Endodermal cell (in vitro differentiated cells): ENCODE results near the gene NRG2. TPM values are rescaled to one million over a fixed set of nuclear protein-coding genes. Genes with fewer than 3 reads are reported as not detected.

Experiments
- DNase-seq: peaks from one replicate; pipeline ENCODE4 v3.0.0-alpha.2; 2017
- H3K27ac ChIP-seq: 2 replicates; pipeline ENCODE4 v1.5.1; 2013; ENCODE audit warnings: mild to moderate bottlenecking, low read depth, low read length, moderate library complexity
- H3K27me3 ChIP-seq: 2 replicates; pipeline ENCODE4 v1.6.1; 2013; ENCODE audit warnings: mild to moderate bottlenecking, low read length, moderate library complexity; ENCODE audit not compliant: insufficient read depth, control insufficient read depth, poor library complexity, severe bottlenecking
- H3K36me3 ChIP-seq: 2 replicates; pipeline ENCODE4 v1.7.0; 2013; ENCODE audit warnings: mild to moderate bottlenecking, low read length, moderate library complexity; ENCODE audit not compliant: control insufficient read depth, insufficient read depth
- H3K4me1 ChIP-seq: one replicate; pipeline ENCODE4 v1.7.0; 2013; ENCODE audit warnings: low read length; ENCODE audit not compliant: control insufficient read depth, insufficient read depth
- H3K4me3 ChIP-seq: 2 replicates; pipeline ENCODE4 v1.5.1; 2013; ENCODE audit warnings: mild to moderate bottlenecking, low read length, moderate library complexity
- H3K9ac ChIP-seq: 2 replicates; pipeline ENCODE4 v1.6.1; 2013; ENCODE audit warnings: mild to moderate bottlenecking, low read length, moderate library complexity; ENCODE audit not compliant: poor library complexity, severe bottlenecking; ENCODE audit errors: extremely low read depth
- H3K9me3 ChIP-seq: 2 replicates; pipeline ENCODE4 v1.6.1; 2013; ENCODE audit warnings: mild to moderate bottlenecking, low read length, moderate library complexity; ENCODE audit not compliant: control insufficient read depth
- H3K27ac Mint-ChIP-seq: 2 replicates; pipeline ENCODE4 v1.8.0; 2020; ENCODE audit warnings: mixed read lengths
- H3K27me3 Mint-ChIP-seq: 2 replicates; pipeline ENCODE4 v1.8.0; 2021; ENCODE audit warnings: mild to moderate bottlenecking, mixed read lengths; ENCODE audit not compliant: insufficient read depth
- H3K36me3 Mint-ChIP-seq: 2 replicates; pipeline ENCODE4 v1.8.0; 2020; ENCODE audit warnings: low read depth, mixed read lengths
- H3K4me1 Mint-ChIP-seq: 2 replicates; pipeline ENCODE4 v1.8.0; 2020; ENCODE audit warnings: mixed read lengths
- H3K4me3 Mint-ChIP-seq: 2 replicates; pipeline ENCODE4 v1.8.0; 2020; ENCODE audit warnings: mild to moderate bottlenecking, moderate library complexity, mixed read lengths
- H3K9me3 Mint-ChIP-seq: 2 replicates; pipeline ENCODE4 v1.8.0; 2020; ENCODE audit warnings: mild to moderate bottlenecking, mixed read lengths
- CTCF ChIP-seq: fragments of 200-600 bp; sonication (generic); conservative IDR thresholded peaks from 2 replicates; pipeline ENCODE4 v1.5.0; 2021; ENCODE audit warnings: antibody characterized with exemption, mild to moderate bottlenecking
- WGBS, 2 experiments: methylation state at CpG; one replicate each; pipeline versions ENCODE4 v1.1.5 to v1.1.7; 2013; ENCODE audit warnings: missing lambda C conversion rate in 2 of 2, mixed read lengths in 1 of 2; ENCODE audit not compliant: insufficient coverage in 1 of 2, insufficient read length in 1 of 2; 5-methylcytosine and 5-hydroxymethylcytosine counted together
- total RNA-seq, 2 donors: library from RNA; stranded (reverse); fragmentation: NEBNext Ultra II Directional in 1 of 2; extraction: Animal tissue kit (Norgen Biotek cat#: 25700) in 1 of 2; gene quantifications; 2 replicates in 1 of 2; 3 replicates in 1 of 2; pipeline ENCODE4 v1.2.1, GENCODE V29; 2021

Gene NRG2
- total RNA-seq, 2 donors from 2014 or later = 10.8 to 12.5 TPM

DNA sequence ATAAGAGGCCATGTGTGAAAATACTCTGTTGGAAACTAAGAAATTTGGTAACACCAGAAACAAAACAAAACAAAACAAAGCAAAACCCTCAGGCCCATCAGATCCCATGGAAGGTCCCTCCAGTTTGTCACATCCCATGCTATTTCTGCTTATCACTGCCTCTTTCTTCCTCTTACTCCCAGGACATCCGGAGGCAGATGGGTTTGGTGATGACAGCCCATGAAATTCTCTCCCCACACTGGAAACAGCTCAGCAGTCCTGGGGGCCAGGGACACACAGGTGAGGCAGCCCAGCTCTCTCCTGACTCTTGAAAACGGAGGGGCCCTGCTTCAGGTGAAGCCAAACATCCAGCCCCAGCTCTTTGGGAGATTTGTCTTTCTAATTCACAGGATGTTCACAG lies 63.2 kb downstream of the NRG2 start:
- Mint-ChIP-seq H3K4me3 (no peak overlapping the region), H3K4me1 (peaks cover 49% of the 10 kb centered on the region), H3K36me3 (no peaks in the 10 kb centered on the region), H3K27ac (no peak overlapping the region), H3K9me3 (no peaks in the 10 kb centered on the region), H3K27me3 (peaks cover 57% of the 10 kb centered on the region)
- Histone ChIP-seq H3K27me3 (peaks cover 18% of the 10 kb centered on the region), H3K9ac (no peak overlapping the region), H3K4me1 (peaks cover 9% of the 10 kb centered on the region), H3K27ac (no peak overlapping the region), H3K4me3 (no peak overlapping the region), H3K9me3 (no peaks in the 10 kb centered on the region), H3K36me3 (no peaks in the 10 kb centered on the region)
- TF ChIP-seq CTCF = no peak
- WGBS, 2 experiments = 86 to 93% methylated on average over 1 to 2 of the region's 2 CpGs
- DNase-seq = no peak

DNA sequence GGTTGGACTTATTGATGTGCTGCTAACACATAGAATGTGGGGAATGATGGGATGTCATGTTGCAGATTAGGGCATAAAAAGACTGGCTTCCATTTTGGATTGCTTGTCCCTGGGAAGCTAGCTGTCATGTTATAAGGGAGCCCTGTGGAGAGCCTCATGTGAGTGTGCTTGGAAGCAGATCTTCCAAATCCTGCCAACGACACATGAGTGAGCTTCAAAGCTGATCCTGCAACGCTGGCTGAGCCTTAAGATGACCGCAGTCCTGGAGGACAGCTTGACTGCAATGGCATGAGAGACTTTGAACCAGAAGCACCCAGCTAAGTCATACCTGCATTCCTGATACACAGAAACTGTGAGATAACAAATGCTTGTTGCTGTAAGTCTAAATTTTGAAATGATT lies 63.6 kb downstream of the NRG2 start:
- Mint-ChIP-seq H3K9me3 (no peaks in the 10 kb centered on the region), H3K4me1 (peaks cover 49% of the 10 kb centered on the region), H3K36me3 (no peaks in the 10 kb centered on the region), H3K4me3 (no peak overlapping the region), H3K27ac (no peak overlapping the region), H3K27me3 (peaks cover 58% of the 10 kb centered on the region)
- no peaks in the 10 kb centered on the region for H3K36me3 ChIP-seq
- no peaks in the 10 kb centered on the region for H3K9me3 ChIP-seq
- H3K27me3 ChIP-seq = peaks cover 22% of the 10 kb centered on the region
- H3K9ac ChIP-seq = no peak overlapping the region
- no peak for DNase-seq
- peaks cover 9% of the 10 kb centered on the region for H3K4me1 ChIP-seq
- 91% methylated on average over 3 of the region's 3 CpGs for WGBS, 2 experiments
- TF ChIP-seq CTCF = no peak
- H3K27ac ChIP-seq = no peak overlapping the region
- no peak overlapping the region for H3K4me3 ChIP-seq

GRCh38 chr5:139976703-139977102 lies 66.4 kb downstream of the NRG2 start:
- H3K4me3 Mint-ChIP-seq = no peak overlapping the region
- H3K27me3 Mint-ChIP-seq = peaks cover 63% of the 10 kb centered on the region
- no peak for DNase-seq
- WGBS, 2 experiments = 80% methylated on average over 1 of the region's 1 CpG; no CpG with 5 or more reads in 1 of the 2 experiments
- no peaks in the 10 kb centered on the region for H3K4me1 ChIP-seq
- no peak overlapping the region for H3K9ac ChIP-seq
- H3K36me3 Mint-ChIP-seq = no peaks in the 10 kb centered on the region
- no peak for TF ChIP-seq CTCF
- peaks cover 24% of the 10 kb centered on the region for H3K27me3 ChIP-seq
- no peak overlapping the region for H3K4me3 ChIP-seq
- no peak overlapping the region for H3K27ac Mint-ChIP-seq
- H3K36me3 ChIP-seq = no peaks in the 10 kb centered on the region
- H3K27ac ChIP-seq = no peak overlapping the region
- peaks cover 28% of the 10 kb centered on the region for H3K4me1 Mint-ChIP-seq
- H3K9me3 Mint-ChIP-seq = no peaks in the 10 kb centered on the region
- H3K9me3 ChIP-seq = no peaks in the 10 kb centered on the region
